ENCODE measurements around the gene ZMYM2. TPM values are rescaled to one million over a fixed set of nuclear protein-coding genes. Genes with fewer than 3 reads are reported as not detected.
"Not testable (repeated sequence)": the region's sequence is repeated elsewhere in the genome, so short reads cannot be mapped to it uniquely, and the experiment has no call there.

ZMYM2 gene
- total and polyA plus RNA-seq, 2 donors (not counting 1 experiment from before 2014, with no cell fraction given): 37.3 to 63.4 TPM

DNA sequence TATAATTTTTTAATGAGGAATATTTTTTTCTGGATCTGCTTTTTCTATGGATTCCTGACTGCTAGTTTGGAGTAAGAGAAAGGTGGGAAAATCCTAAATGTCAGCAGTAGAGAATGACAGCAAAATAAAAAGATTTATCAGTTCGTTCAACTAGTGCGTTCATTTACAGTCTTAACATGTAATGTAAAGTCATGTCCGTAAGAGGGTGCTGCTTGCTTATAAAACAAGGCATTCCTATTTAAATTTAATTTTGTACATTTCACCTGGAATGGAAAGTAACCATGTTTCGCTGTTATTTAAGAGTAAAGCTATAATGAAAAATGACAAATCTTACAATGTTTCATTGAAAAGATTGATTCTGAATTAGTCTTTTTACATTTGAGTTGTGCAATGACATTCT, 76.6 kb downstream of the ZMYM2 start:
- Histone ChIP-seq H3K4me1 (ENCODE audit: control insufficient read depth, extremely low read depth, insufficient read depth, low read length) (no peaks in the 10 kb centered on the region), H3K9ac (ENCODE audit: insufficient read depth, low read length) (no peak overlapping the region), H4K20me1 (ENCODE audit: control insufficient read depth, extremely low read depth, insufficient read depth, low read length) (no peaks in the 10 kb centered on the region), H3K27ac (ENCODE audit: insufficient read depth, low read length) (no peak overlapping the region), H3K36me3 (ENCODE audit: control insufficient read depth, insufficient read depth, low read length) (peaks cover 5% of the 10 kb centered on the region), H3K79me2 (ENCODE audit: control insufficient read depth, insufficient read depth, low read length) (no peaks in the 10 kb centered on the region), H3K9me3 (ENCODE audit: control insufficient read depth, insufficient read depth, low read depth, low read length) (no peaks in the 10 kb centered on the region), H2AFZ (ENCODE audit: low read length) (no peak overlapping the region), H3K4me3 (replicated peaks in 1 of 4; ENCODE audit: control extremely low read depth in 1 of 4, insufficient read depth in 1 of 4, low read depth in 3 of 4, low read length in 4 of 4) (no peak overlapping the region), H3K27me3 (ENCODE audit: control insufficient read depth, insufficient read depth, low read length) (no peaks in the 10 kb centered on the region), H3K4me2 (ENCODE audit: extremely low read depth, insufficient read depth, low read length) (no peak overlapping the region)
- TF ChIP-seq EZH2 (IDR thresholded peaks at IDR 0.05; ENCODE audit: low read length, missing control alignments) (no peak), CTCF (conservative IDR thresholded peaks at IDR 0.05 in 1 of 2, IDR thresholded peaks at IDR 0.05 in 1 of 2; ENCODE audit: low read depth in 1 of 2, low read length in 2 of 2) (no peak)
- DNase-seq (ENCODE audit: low read depth in 2 of 2): peak; percentile 4 to 12

- no peak overlapping the region for H3K27ac ChIP-seq (ENCODE audit: insufficient read depth, low read length)
- H3K36me3 ChIP-seq (ENCODE audit: control insufficient read depth, insufficient read depth, low read length): peaks cover 5% of the 10 kb centered on the region
- no peaks in the 10 kb centered on the region for H3K27me3 ChIP-seq (ENCODE audit: control insufficient read depth, insufficient read depth, low read length)
- no peak overlapping the region for H3K9ac ChIP-seq (ENCODE audit: insufficient read depth, low read length)
- no peak for TF ChIP-seq EZH2 (IDR thresholded peaks at IDR 0.05; ENCODE audit: low read length, missing control alignments)
- TF ChIP-seq CTCF (conservative IDR thresholded peaks at IDR 0.05 in 1 of 2, IDR thresholded peaks at IDR 0.05 in 1 of 2; ENCODE audit: low read depth in 1 of 2, low read length in 2 of 2): no peak
- no peaks in the 10 kb centered on the region for H3K79me2 ChIP-seq (ENCODE audit: control insufficient read depth, insufficient read depth, low read length)
- no peaks in the 10 kb centered on the region for H3K9me3 ChIP-seq (ENCODE audit: control insufficient read depth, insufficient read depth, low read depth, low read length)
- DNase-seq (ENCODE audit: low read depth in 2 of 2): no peak
- no peaks in the 10 kb centered on the region for H3K4me1 ChIP-seq (ENCODE audit: control insufficient read depth, extremely low read depth, insufficient read depth, low read length)
- no peak overlapping the region for H3K4me2 ChIP-seq (ENCODE audit: extremely low read depth, insufficient read depth, low read length)
- H3K4me3 ChIP-seq (replicated peaks in 1 of 4; ENCODE audit: control extremely low read depth in 1 of 4, insufficient read depth in 1 of 4, low read depth in 3 of 4, low read length in 4 of 4): no peak overlapping the region
- no peak overlapping the region for H2AFZ ChIP-seq (ENCODE audit: low read length)
- no peaks in the 10 kb centered on the region for H4K20me1 ChIP-seq (ENCODE audit: control insufficient read depth, extremely low read depth, insufficient read depth, low read length)
These were observed 79.4 kb downstream of the ZMYM2 start for GRCh38 chr13:20037908-20038307.

- H4K20me1 ChIP-seq (ENCODE audit: control insufficient read depth, extremely low read depth, insufficient read depth, low read length); H3K4me1 ChIP-seq (ENCODE audit: control insufficient read depth, extremely low read depth, insufficient read depth, low read length); H2AFZ ChIP-seq (ENCODE audit: low read length); H3K4me2 ChIP-seq (ENCODE audit: extremely low read depth, insufficient read depth, low read length); H3K36me3 ChIP-seq (ENCODE audit: control insufficient read depth, insufficient read depth, low read length); H3K9me3 ChIP-seq (ENCODE audit: control insufficient read depth, insufficient read depth, low read depth, low read length); H3K27me3 ChIP-seq (ENCODE audit: control insufficient read depth, insufficient read depth, low read length); DNase-seq (ENCODE audit: low read depth in 2 of 2); H3K9ac ChIP-seq (ENCODE audit: insufficient read depth, low read length); H3K4me3 ChIP-seq (replicated peaks in 1 of 4; ENCODE audit: control extremely low read depth in 1 of 4, insufficient read depth in 1 of 4, low read depth in 3 of 4, low read length in 4 of 4); H3K79me2 ChIP-seq (ENCODE audit: control insufficient read depth, insufficient read depth, low read length); H3K27ac ChIP-seq (ENCODE audit: insufficient read depth, low read length): not testable (repeated sequence)
These were observed 84.1 kb downstream of the ZMYM2 start for GRCh38 chr13:20042603-20043002.

All from fibroblast of lung (primary cell).